PC-3 (cell line): ENCODE results near the gene CEP97.

Experiments used
- EZH2 ChIP-seq: fragments of 300-600 bp; sonication (generic); IDR thresholded peaks from one replicate; pipeline ENCODE4 v1.6.1; 2017; ENCODE audit warnings: antibody characterized with exemption, mild to moderate bottlenecking, low read length; ENCODE audit not compliant: unreplicated experiment
- EZH2phosphoT487 ChIP-seq: fragments of 300-600 bp; sonication (generic); IDR thresholded peaks from 2 replicates; pipeline ENCODE4 v1.6.1; 2018; ENCODE audit warnings: mild to moderate bottlenecking, antibody characterized with exemption, low read length, borderline replicate concordance
- TF ChIP-seq, protein P1 (sequence below): fragments of 300-600 bp; sonication (generic); conservative IDR thresholded peaks from 2 replicates; pipeline ENCODE4 v1.5.1; 2017; ENCODE audit warnings: antibody characterized with exemption, low read depth, mild to moderate bottlenecking, low read length

DNA sequence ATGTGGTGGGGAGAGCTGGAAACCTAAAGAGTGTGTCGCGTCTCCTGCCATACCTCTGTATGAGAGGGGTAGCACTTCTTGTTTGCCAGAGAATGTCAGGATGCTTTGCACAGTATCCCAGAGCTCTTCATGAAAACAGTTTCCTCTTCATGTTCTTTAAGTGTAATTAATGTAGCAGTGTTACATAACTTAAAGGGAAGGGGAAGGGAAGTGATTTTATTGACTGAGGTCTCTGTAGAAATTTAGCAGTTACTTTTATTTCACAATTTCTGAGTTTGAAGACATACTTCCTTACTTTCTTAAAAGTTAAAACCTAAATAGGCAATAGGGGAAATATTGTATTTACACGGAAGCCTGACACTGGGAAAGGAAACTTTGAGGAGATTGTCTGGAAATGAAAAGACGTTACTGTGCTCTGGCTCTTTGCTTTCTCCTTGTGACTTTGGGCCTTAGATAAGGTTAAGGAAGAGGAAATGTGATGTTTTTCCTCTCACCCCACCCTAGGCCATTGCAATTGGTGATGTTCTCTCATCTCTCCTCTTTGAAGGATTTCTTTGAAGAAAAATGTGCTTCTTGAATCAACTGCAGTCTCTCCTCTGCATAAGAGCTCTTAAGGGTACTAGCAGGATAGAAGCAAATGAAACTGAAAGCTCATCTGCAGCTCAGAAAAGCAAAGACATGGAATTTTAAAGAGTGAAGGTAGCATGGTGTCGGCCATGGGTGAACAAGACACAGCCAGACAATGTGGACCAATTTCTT lies 60.6 kb downstream of the CEP97 start:
- TF ChIP-seq, protein P1, sequence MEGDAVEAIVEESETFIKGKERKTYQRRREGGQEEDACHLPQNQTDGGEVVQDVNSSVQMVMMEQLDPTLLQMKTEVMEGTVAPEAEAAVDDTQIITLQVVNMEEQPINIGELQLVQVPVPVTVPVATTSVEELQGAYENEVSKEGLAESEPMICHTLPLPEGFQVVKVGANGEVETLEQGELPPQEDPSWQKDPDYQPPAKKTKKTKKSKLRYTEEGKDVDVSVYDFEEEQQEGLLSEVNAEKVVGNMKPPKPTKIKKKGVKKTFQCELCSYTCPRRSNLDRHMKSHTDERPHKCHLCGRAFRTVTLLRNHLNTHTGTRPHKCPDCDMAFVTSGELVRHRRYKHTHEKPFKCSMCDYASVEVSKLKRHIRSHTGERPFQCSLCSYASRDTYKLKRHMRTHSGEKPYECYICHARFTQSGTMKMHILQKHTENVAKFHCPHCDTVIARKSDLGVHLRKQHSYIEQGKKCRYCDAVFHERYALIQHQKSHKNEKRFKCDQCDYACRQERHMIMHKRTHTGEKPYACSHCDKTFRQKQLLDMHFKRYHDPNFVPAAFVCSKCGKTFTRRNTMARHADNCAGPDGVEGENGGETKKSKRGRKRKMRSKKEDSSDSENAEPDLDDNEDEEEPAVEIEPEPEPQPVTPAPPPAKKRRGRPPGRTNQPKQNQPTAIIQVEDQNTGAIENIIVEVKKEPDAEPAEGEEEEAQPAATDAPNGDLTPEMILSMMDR, result no peak
- TF ChIP-seq EZH2, result no peak
- no peak for TF ChIP-seq EZH2phosphoT487
